ENCODE data around the gene TUBE1. TPM values are rescaled to one million over a fixed set of nuclear protein-coding genes. Genes with fewer than 3 reads are reported as not detected.
"Not testable (repeated sequence)": the region's sequence is repeated elsewhere in the genome, so short reads cannot be mapped to it uniquely, and the experiment has no call there.

TUBE1 gene
- total and polyA plus RNA-seq, 2 of the 4 experiments (the other 2 are of a cell fraction) = 7.9 to 8.6 TPM

DNA sequence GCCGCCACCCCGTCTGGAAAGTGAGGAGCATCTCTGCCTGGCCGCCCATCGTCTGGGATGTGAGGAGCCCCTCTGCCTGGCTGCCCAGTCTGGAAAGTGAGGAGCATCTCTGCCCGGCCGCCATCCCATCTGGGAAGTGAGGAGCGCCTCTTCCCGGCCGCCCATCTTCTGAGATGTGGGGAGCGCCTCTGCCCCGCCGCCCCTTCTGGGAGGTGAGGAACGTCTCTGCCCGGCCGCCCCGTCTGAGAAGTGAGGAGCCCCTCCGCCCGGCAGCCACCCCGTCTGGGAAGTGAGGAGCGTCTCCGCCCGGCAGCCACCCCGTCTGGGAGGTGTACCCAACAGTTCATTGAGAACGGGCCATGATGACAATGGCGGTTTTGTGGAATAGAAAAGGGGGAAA lies 39.8 kb downstream of the TUBE1 start:
- H3K4me3 ChIP-seq (ENCODE audit: insufficient read depth, low read depth, low read length); H3K14ac ChIP-seq (replicated peaks; ENCODE audit: low read depth, low read length); H2AFZ ChIP-seq (replicated peaks; ENCODE audit: low read length, poor library complexity); H3K4ac ChIP-seq (ENCODE audit: low read depth, low read length); H2BK20ac ChIP-seq (ENCODE audit: low read depth, low read length); H4K8ac ChIP-seq (ENCODE audit: low read depth in 2 of 2, low read length in 2 of 2); H3K56ac ChIP-seq (ENCODE audit: extremely low read depth, insufficient read depth, low read length); H2AK9ac ChIP-seq (replicated peaks; ENCODE audit: low read depth, low read length, poor library complexity); H3K9me1 ChIP-seq (ENCODE audit: insufficient read depth, low read length); H3K36me3 ChIP-seq (ENCODE audit: control insufficient read depth, insufficient read depth, low read length); ATAC-seq (ENCODE audit: low read depth); H4K5ac ChIP-seq (ENCODE audit: low read depth, low read length); H3K9me3 ChIP-seq (ENCODE audit: control insufficient read depth, insufficient read depth, low read length); H2BK120ac ChIP-seq (ENCODE audit: low read depth, low read length); H3K4me2 ChIP-seq (ENCODE audit: low read depth, low read length); H3K79me1 ChIP-seq (ENCODE audit: low read depth in 1 of 2, low read length in 2 of 2); CTCF ChIA-PET; H2BK15ac ChIP-seq (ENCODE audit: low read depth, low read length); POLR2A ChIA-PET (ENCODE audit: unreplicated experiment); H4K91ac ChIP-seq (ENCODE audit: insufficient read depth, low read depth, low read length); intact Hi-C loops (cut with micrococcal nuclease); H3K27me3 ChIP-seq (ENCODE audit: control insufficient read depth, insufficient read depth, low read length); DNase-seq; dilution Hi-C loops (cut with HindIII; ENCODE audit: low sequenced_read_pairs, unreplicated experiment); H3K27ac ChIP-seq (ENCODE audit: insufficient read depth, low read length); H3K9ac ChIP-seq (ENCODE audit: low read depth, low read length); H3K18ac ChIP-seq (ENCODE audit: low read depth, low read length); H4K20me1 ChIP-seq (ENCODE audit: insufficient read depth, low read length); H3K4me1 ChIP-seq (ENCODE audit: control insufficient read depth, insufficient read depth, low read length); H2AK5ac ChIP-seq (ENCODE audit: low read depth, low read length); H3K23ac ChIP-seq (ENCODE audit: low read depth, low read length); BruUV-seq (replicated peaks); H2BK5ac ChIP-seq (ENCODE audit: low read depth, low read length, poor library complexity, severe bottlenecking): not testable (repeated sequence)
- in situ Hi-C loops (cut with MboI; ENCODE audit: low sequenced_read_pairs) = loop anchor here (25.0 kb wide), 2 partner anchors 685 to 1010 kb away; no protein-coding TSS in a partner anchor
- WGBS, 2 experiments (ENCODE audit: extremely low coverage in 2 of 2, insufficient read length in 1 of 2) = no CpG with 5 or more reads among the region's 25 CpGs

All from IMR-90 (cell line).